H9 (cell line): ENCODE results near the gene GPRC5D. TPM values are rescaled to one million over a fixed set of nuclear protein-coding genes. Genes with fewer than 3 reads are reported as not detected.

Experiments used
- DNase-seq: peaks from one replicate; pipeline ENCODE4 v3.0.0-alpha.2; 2017
- H2AFZ ChIP-seq: one replicate; pipeline ENCODE4 v1.6.1; 2013; ENCODE audit warnings: mild to moderate bottlenecking, low read length, control low read depth, moderate library complexity
- H2AK5ac ChIP-seq: 2 replicates; pipeline ENCODE4 v1.6.1; 2013; ENCODE audit warnings: low read length, control low read depth, mixed read lengths; ENCODE audit not compliant: insufficient read length
- H2BK120ac ChIP-seq: one replicate; pipeline ENCODE4 v1.6.1; 2013; ENCODE audit warnings: low read depth, mild to moderate bottlenecking, low read length, control low read depth, inconsistent platforms; ENCODE audit not compliant: poor library complexity, severe bottlenecking
- H2BK12ac ChIP-seq: 2 replicates; pipeline ENCODE4 v1.6.1; 2013; ENCODE audit warnings: low read length, control low read depth, mixed read lengths, low read depth; ENCODE audit not compliant: insufficient read length
- H2BK15ac ChIP-seq: 2 replicates; pipeline ENCODE4 v1.6.1; 2013; ENCODE audit warnings: low read depth, low read length, control low read depth
- H2BK20ac ChIP-seq: one replicate; pipeline ENCODE4 v1.6.1; 2013; ENCODE audit warnings: low read depth, mild to moderate bottlenecking, low read length, control low read depth, inconsistent platforms; ENCODE audit not compliant: poor library complexity, severe bottlenecking
- H2BK5ac ChIP-seq: 2 replicates; pipeline ENCODE4 v1.6.1; 2013; ENCODE audit warnings: low read length, control low read depth, mixed read lengths; ENCODE audit not compliant: insufficient read length
- H3K14ac ChIP-seq: 2 replicates; pipeline ENCODE4 v1.6.1; 2013; ENCODE audit warnings: low read length, control low read depth; ENCODE audit not compliant: insufficient read depth
- H3K18ac ChIP-seq: 2 replicates; pipeline ENCODE4 v1.6.1; 2013; ENCODE audit warnings: low read depth, mild to moderate bottlenecking, mixed read lengths, low read length, control low read depth; ENCODE audit not compliant: insufficient read length
- H3K23ac ChIP-seq: 2 replicates; pipeline ENCODE4 v1.6.1; 2013; ENCODE audit warnings: low read length, control low read depth, mixed read lengths, low read depth; ENCODE audit not compliant: insufficient read length
- H3K23me2 ChIP-seq: 2 replicates; pipeline ENCODE4 v1.6.1; 2013; ENCODE audit warnings: low read depth, mild to moderate bottlenecking, mixed read lengths, low read length, control low read depth; ENCODE audit not compliant: insufficient read length, poor library complexity, severe bottlenecking
- H3K27ac ChIP-seq: 2 replicates; pipeline ENCODE4 v1.5.1; 2013; ENCODE audit warnings: low read length, control low read depth, mixed read lengths, low read depth; ENCODE audit not compliant: insufficient read length
- H3K27me3 ChIP-seq: 2 replicates; pipeline ENCODE4 v1.6.1; 2013; ENCODE audit warnings: low read length, control low read depth, inconsistent platforms; ENCODE audit not compliant: insufficient read depth
- H3K4ac ChIP-seq: 2 replicates; pipeline ENCODE4 v1.6.1; 2013; ENCODE audit warnings: low read depth, mild to moderate bottlenecking, control low read depth, inconsistent platforms, low read length, moderate library complexity
- H3K4me1 ChIP-seq: 2 replicates; pipeline ENCODE4 v1.6.1; 2013; ENCODE audit warnings: low read length, control low read depth, inconsistent platforms; ENCODE audit not compliant: insufficient read depth
- H3K4me2 ChIP-seq: 2 replicates; pipeline ENCODE4 v1.6.1; 2013; ENCODE audit warnings: low read length, control low read depth, mixed read lengths; ENCODE audit not compliant: insufficient read length, insufficient read depth
- H3K56ac ChIP-seq: 2 replicates; pipeline ENCODE4 v1.6.1; 2013; ENCODE audit warnings: low read depth, mild to moderate bottlenecking, mixed read lengths, low read length, control low read depth; ENCODE audit not compliant: insufficient read length
- H3K79me1 ChIP-seq: 2 replicates; pipeline ENCODE4 v1.6.1; 2013; ENCODE audit warnings: low read depth, mild to moderate bottlenecking, moderate library complexity, low read length, control low read depth, inconsistent platforms; ENCODE audit not compliant: insufficient read depth, poor library complexity, severe bottlenecking
- H3K79me2 ChIP-seq: 2 replicates; pipeline ENCODE4 v1.6.1; 2013; ENCODE audit warnings: low read length, control low read depth, inconsistent platforms; ENCODE audit not compliant: insufficient read depth
- H3K9ac ChIP-seq: 2 replicates; pipeline ENCODE4 v1.6.1; 2013; ENCODE audit warnings: low read length, control low read depth, mixed read lengths; ENCODE audit not compliant: insufficient read length; ENCODE audit errors: extremely low read depth
- H3K9me3 ChIP-seq: one replicate; pipeline ENCODE4 v1.6.1; 2013; ENCODE audit warnings: low read depth, low read length, inconsistent platforms; ENCODE audit not compliant: control insufficient read depth
- H3T11ph ChIP-seq: one replicate; pipeline ENCODE4 v1.6.1; 2013; ENCODE audit warnings: mild to moderate bottlenecking, low read length, control low read depth, inconsistent platforms
- H4K20me1 ChIP-seq: one replicate; pipeline ENCODE4 v1.6.1; 2013; ENCODE audit not compliant: control insufficient read depth, insufficient read length, insufficient read depth
- H4K5ac ChIP-seq: 2 replicates; pipeline ENCODE4 v1.6.1; 2013; ENCODE audit warnings: low read depth, mild to moderate bottlenecking, mixed read lengths, low read length, control low read depth; ENCODE audit not compliant: insufficient read length
- H4K8ac ChIP-seq: replicated peaks from 2 replicates; pipeline ENCODE4 v1.6.1; 2013; ENCODE audit warnings: low read length, control low read depth, mixed read lengths, low read depth; ENCODE audit not compliant: insufficient read length
- H4K91ac ChIP-seq: 2 replicates; pipeline ENCODE4 v1.6.1; 2013; ENCODE audit warnings: low read depth, mild to moderate bottlenecking, moderate library complexity, mixed read lengths, low read length, control low read depth; ENCODE audit not compliant: insufficient read length
- H3K27ac Mint-ChIP-seq, 3 experiments: 2 replicates in 2 of 3; 3 replicates in 1 of 3; pipeline ENCODE4 v1.8.0; 2020 to 2021; ENCODE audit warnings: mixed read lengths in 3 of 3, mild to moderate bottlenecking in 1 of 3, moderate library complexity in 1 of 3
- H3K27me3 Mint-ChIP-seq: 2 replicates; pipeline ENCODE4 v1.8.0; 2021; ENCODE audit warnings: low read depth, mild to moderate bottlenecking, moderate library complexity, mixed read lengths
- H3K36me3 Mint-ChIP-seq, 3 experiments: 2 replicates in 2 of 3; 3 replicates in 1 of 3; pipeline ENCODE4 v1.8.0; 2020 to 2021; ENCODE audit warnings: low read depth in 3 of 3, mixed read lengths in 3 of 3; ENCODE audit not compliant: insufficient read depth in 1 of 3
- H3K4me1 Mint-ChIP-seq, 2 experiments: 2 replicates each; pipeline ENCODE4 v1.8.0; 2020; ENCODE audit warnings: mixed read lengths in 2 of 2
- H3K4me3 Mint-ChIP-seq, 2 experiments: 2 replicates in 1 of 2; 3 replicates in 1 of 2; pipeline ENCODE4 v1.8.0; 2020 to 2021; ENCODE audit warnings: mild to moderate bottlenecking in 2 of 2, mixed read lengths in 2 of 2, moderate library complexity in 1 of 2
- H3K9me3 Mint-ChIP-seq, 2 experiments: 2 replicates in 1 of 2; 3 replicates in 1 of 2; pipeline ENCODE4 v1.8.0; 2020; ENCODE audit warnings: mild to moderate bottlenecking in 2 of 2, mixed read lengths in 2 of 2, moderate library complexity in 1 of 2
- WGBS: extraction: QIAGEN DNeasy Blood & Tissue Kit; methylation state at CpG from one replicate; pipeline ENCODE4 v1.1.7; 2013; ENCODE audit warnings: missing lambda C conversion rate, low lambda C conversion rate, mixed read lengths; ENCODE audit not compliant: insufficient read length; ENCODE audit errors: extremely low coverage; 5-methylcytosine and 5-hydroxymethylcytosine counted together
- total RNA-seq: library from RNA; stranded (reverse); gene quantifications from 2 replicates; pipeline ENCODE4 v1.2.1, GENCODE V29; 2021
- TF ChIP-seq, protein P1 (sequence below): fragments of 200-600 bp; sonication (generic); conservative IDR thresholded peaks from 3 replicates; pipeline ENCODE4 v1.8.0; 2021; ENCODE audit warnings: antibody characterized with exemption, mild to moderate bottlenecking

GPRC5D gene
- total RNA-seq, 1 experiment from 2014 or later: not detected

DNA sequence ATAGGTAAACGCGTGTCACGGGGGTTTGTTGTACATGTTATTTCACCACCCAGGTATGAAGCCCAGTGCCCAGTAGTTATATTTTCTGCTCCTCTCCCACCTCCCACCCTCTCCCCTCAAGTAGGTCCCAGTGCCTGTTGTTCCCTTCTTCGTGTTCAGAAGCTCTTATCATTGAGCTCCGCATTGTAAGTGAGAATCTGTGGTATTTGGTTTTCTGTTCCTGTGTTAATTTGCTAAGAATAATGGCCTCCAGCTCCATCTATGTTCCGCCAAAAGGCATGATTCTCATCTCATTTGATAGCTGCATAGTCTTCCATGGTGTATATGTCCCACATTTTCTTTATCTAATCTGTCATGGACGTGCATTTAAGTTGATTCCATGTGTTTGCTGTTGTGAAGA lies 6.9 kb upstream of the GPRC5D start:
- H2BK5ac ChIP-seq: no peak overlapping the region
- no peak overlapping the region for H3K4me3 Mint-ChIP-seq
- H3K36me3 Mint-ChIP-seq: no peaks in the 10 kb centered on the region
- H4K20me1 ChIP-seq: no peaks in the 10 kb centered on the region
- H4K91ac ChIP-seq: no peak overlapping the region
- no peak overlapping the region for H2AFZ ChIP-seq
- TF ChIP-seq, protein P1, sequence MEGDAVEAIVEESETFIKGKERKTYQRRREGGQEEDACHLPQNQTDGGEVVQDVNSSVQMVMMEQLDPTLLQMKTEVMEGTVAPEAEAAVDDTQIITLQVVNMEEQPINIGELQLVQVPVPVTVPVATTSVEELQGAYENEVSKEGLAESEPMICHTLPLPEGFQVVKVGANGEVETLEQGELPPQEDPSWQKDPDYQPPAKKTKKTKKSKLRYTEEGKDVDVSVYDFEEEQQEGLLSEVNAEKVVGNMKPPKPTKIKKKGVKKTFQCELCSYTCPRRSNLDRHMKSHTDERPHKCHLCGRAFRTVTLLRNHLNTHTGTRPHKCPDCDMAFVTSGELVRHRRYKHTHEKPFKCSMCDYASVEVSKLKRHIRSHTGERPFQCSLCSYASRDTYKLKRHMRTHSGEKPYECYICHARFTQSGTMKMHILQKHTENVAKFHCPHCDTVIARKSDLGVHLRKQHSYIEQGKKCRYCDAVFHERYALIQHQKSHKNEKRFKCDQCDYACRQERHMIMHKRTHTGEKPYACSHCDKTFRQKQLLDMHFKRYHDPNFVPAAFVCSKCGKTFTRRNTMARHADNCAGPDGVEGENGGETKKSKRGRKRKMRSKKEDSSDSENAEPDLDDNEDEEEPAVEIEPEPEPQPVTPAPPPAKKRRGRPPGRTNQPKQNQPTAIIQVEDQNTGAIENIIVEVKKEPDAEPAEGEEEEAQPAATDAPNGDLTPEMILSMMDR: no peak
- whole genome bisulfite sequencing: no CpG with 5 or more reads among the region's 7 CpGs
- no peaks in the 10 kb centered on the region; a peak in 1 of 5 replicates for H3K9me3 Mint-ChIP-seq
- DNase-seq: no peak
- no peak overlapping the region for H2BK15ac ChIP-seq
- H3K27me3 ChIP-seq: no peaks in the 10 kb centered on the region
- no peak overlapping the region for H4K5ac ChIP-seq
- no peaks in the 10 kb centered on the region for H3K4me1 ChIP-seq
- H2BK120ac ChIP-seq: no peak overlapping the region
- H3K27me3 Mint-ChIP-seq: no peaks in the 10 kb centered on the region
- H3K14ac ChIP-seq: no peak overlapping the region
- no peak overlapping the region for H2BK20ac ChIP-seq
- no peak overlapping the region for H3K56ac ChIP-seq
- H3K9me3 ChIP-seq: no peaks in the 10 kb centered on the region
- no peak overlapping the region for H4K8ac ChIP-seq
- H3T11ph ChIP-seq: no peak overlapping the region
- no peak overlapping the region for H3K9ac ChIP-seq
- no peak overlapping the region for H2BK12ac ChIP-seq
- H3K79me1 ChIP-seq: no peaks in the 10 kb centered on the region
- no peak overlapping the region for H2AK5ac ChIP-seq
- H3K23ac ChIP-seq: no peak overlapping the region
- H3K4ac ChIP-seq: no peak overlapping the region
- no peaks in the 10 kb centered on the region for H3K79me2 ChIP-seq
- no peak overlapping the region for H3K4me2 ChIP-seq
- H3K4me1 Mint-ChIP-seq: no peaks in the 10 kb centered on the region
- no peak overlapping the region for H3K27ac Mint-ChIP-seq
- H3K18ac ChIP-seq: no peak overlapping the region
- H3K23me2 ChIP-seq: no peaks in the 10 kb centered on the region
- H3K27ac ChIP-seq: no peak overlapping the region
